A673 (cell line): ENCODE data around the gene CFAP61. TPM values are rescaled to one million over a fixed set of nuclear protein-coding genes. Genes with fewer than 3 reads are reported as not detected.

ENCODE experiments used
- BruUV-seq: library from RNA; stranded (reverse); fragments of 400-500 nt; replicated peaks from 2 replicates; lab custom pipeline; 2021; lab: Mats Ljungman, UMichigan
- CTCF ChIA-PET: fragments of 300-600 bp; sonication (Branson Sonifier 250); formaldehyde crosslinking; loops from one replicate; lab custom pipeline; 2022; ENCODE audit warnings: antibody characterized with exemption; lab: Charles Lee
- POLR2A ChIA-PET: fragments of 300-600 bp; sonication (Branson Sonifier 250); formaldehyde crosslinking; loops from one replicate; lab custom pipeline; 2022; ENCODE audit warnings: antibody characterized with exemption; ENCODE audit not compliant: low non-redundant PET; lab: Charles Lee
- DNase-seq: peaks from one replicate; pipeline ENCODE4 v3.0.0-alpha.2; 2015; ENCODE audit warnings: low spot score
- H3K27ac ChIP-seq: fragments of 200-600 bp; sonication (generic); 2 replicates; pipeline ENCODE4 v1.5.1; 2016; ENCODE audit warnings: mixed run types, low read depth, mild to moderate bottlenecking, mixed read lengths, antibody characterized with exemption, low read length; ENCODE audit not compliant: poor library complexity, severe bottlenecking
- H3K27me3 ChIP-seq: fragments of 200-600 bp; sonication (generic); replicated peaks from 2 replicates; pipeline ENCODE4 v1.6.1; 2017; ENCODE audit warnings: mixed run types, low read depth, mild to moderate bottlenecking, mixed read lengths, antibody characterized with exemption, low read length; ENCODE audit not compliant: insufficient read depth, poor library complexity
- H3K36me3 ChIP-seq: fragments of 200-600 bp; sonication (generic); 2 replicates; pipeline ENCODE4 v1.6.1; 2016; ENCODE audit warnings: mixed run types, mild to moderate bottlenecking, mixed read lengths, antibody characterized with exemption, low read length; ENCODE audit not compliant: insufficient read depth, poor library complexity, severe bottlenecking
- H3K4me1 ChIP-seq: fragments of 200-600 bp; sonication (generic); 2 replicates; pipeline ENCODE4 v1.6.1; 2017; ENCODE audit warnings: mixed run types, mild to moderate bottlenecking, mixed read lengths, antibody characterized with exemption, low read length; ENCODE audit not compliant: insufficient read depth, poor library complexity, severe bottlenecking
- H3K4me3 ChIP-seq: fragments of 200-600 bp; sonication (generic); 2 replicates; pipeline ENCODE4 v1.5.1; 2016; ENCODE audit warnings: low read depth, mixed run types, mild to moderate bottlenecking, mixed read lengths, low read length; ENCODE audit not compliant: poor library complexity, severe bottlenecking
- H3K9me3 ChIP-seq: fragments of 200-600 bp; sonication (generic); 2 replicates; pipeline ENCODE4 v1.6.1; 2016; ENCODE audit warnings: mixed run types, low read depth, mild to moderate bottlenecking, mixed read lengths, antibody characterized with exemption, low read length; ENCODE audit not compliant: poor library complexity, severe bottlenecking
- EZH2 ChIP-seq: fragments of 200-600 bp; sonication (generic); IDR thresholded peaks from 2 replicates; pipeline ENCODE4 v1.6.1; 2017; ENCODE audit warnings: borderline replicate concordance, low read depth, mild to moderate bottlenecking, mixed read lengths, antibody characterized with exemption, low read length; ENCODE audit not compliant: poor library complexity, severe bottlenecking
- intact Hi-C: fragments of 100-400 bp; cut with micrococcal nuclease; formaldehyde crosslinking; loops from one replicate; pipeline ENCODE4 v1.10.0; 2022; ENCODE audit not compliant: unreplicated experiment
- total RNA-seq: library from RNA; stranded (reverse); gene quantifications from 2 replicates; pipeline ENCODE4 v1.2.3, GENCODE V29; 2021
- TF ChIP-seq, protein P1 (sequence below): fragments of 300-800, 200-600 bp; sonication (generic); conservative IDR thresholded peaks from 2 replicates; pipeline ENCODE4 v1.5.1; 2017; ENCODE audit warnings: low read depth, mild to moderate bottlenecking, antibody characterized with exemption, low read length, moderate library complexity, mixed read lengths

CFAP61 gene
- total RNA-seq, 1 experiment from 2014 or later = not detected

DNA sequence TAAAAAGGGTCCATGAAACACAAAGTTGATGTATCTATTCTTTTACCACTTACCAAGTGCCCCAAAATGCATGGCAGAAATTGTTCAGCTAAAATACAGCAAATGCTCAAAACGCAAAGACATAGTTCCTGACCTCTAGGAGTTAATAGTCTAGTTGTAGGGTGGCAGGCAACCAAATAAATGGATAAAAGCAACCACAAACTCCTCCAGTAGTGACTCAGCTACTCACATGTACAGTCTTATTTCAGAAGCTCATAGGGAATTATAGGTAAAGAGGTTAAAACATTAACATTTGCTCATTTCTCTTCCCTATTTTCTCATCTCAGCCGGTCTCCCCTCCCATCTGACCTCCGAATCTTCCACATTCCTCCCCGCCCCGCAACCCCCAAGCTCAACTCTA lies 171.6 kb downstream of the CFAP61 start:
- BruUV-seq = no TSS peak
- no peak for TF ChIP-seq EZH2
- TF ChIP-seq, protein P1, sequence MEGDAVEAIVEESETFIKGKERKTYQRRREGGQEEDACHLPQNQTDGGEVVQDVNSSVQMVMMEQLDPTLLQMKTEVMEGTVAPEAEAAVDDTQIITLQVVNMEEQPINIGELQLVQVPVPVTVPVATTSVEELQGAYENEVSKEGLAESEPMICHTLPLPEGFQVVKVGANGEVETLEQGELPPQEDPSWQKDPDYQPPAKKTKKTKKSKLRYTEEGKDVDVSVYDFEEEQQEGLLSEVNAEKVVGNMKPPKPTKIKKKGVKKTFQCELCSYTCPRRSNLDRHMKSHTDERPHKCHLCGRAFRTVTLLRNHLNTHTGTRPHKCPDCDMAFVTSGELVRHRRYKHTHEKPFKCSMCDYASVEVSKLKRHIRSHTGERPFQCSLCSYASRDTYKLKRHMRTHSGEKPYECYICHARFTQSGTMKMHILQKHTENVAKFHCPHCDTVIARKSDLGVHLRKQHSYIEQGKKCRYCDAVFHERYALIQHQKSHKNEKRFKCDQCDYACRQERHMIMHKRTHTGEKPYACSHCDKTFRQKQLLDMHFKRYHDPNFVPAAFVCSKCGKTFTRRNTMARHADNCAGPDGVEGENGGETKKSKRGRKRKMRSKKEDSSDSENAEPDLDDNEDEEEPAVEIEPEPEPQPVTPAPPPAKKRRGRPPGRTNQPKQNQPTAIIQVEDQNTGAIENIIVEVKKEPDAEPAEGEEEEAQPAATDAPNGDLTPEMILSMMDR = no peak
- Histone ChIP-seq H3K4me1 (no peaks in the 10 kb centered on the region), H3K9me3 (no peaks in the 10 kb centered on the region), H3K4me3 (no peak overlapping the region), H3K36me3 (no peaks in the 10 kb centered on the region), H3K27me3 (peaks cover 31% of the 10 kb centered on the region), H3K27ac (no peak overlapping the region)
- ChIA-PET CTCF (no interaction called here), POLR2A (interaction anchor here (0.6 kb wide), 1 partner anchor 14 kb away, joined by 3 read pairs; no protein-coding TSS in a partner anchor)
- no peak for DNase-seq
- intact Hi-C loops = no loop called here

- no peak for DNase-seq
- no peak for TF ChIP-seq EZH2
- TF ChIP-seq, protein P1 = no peak
- Histone ChIP-seq H3K4me3 (no peak overlapping the region), H3K27me3 (peaks cover 31% of the 10 kb centered on the region), H3K27ac (no peak overlapping the region), H3K4me1 (no peaks in the 10 kb centered on the region), H3K36me3 (no peaks in the 10 kb centered on the region), H3K9me3 (no peaks in the 10 kb centered on the region)
- intact Hi-C loops = no loop called here
- BruUV-seq = no TSS peak
- CTCF ChIA-PET = no interaction called here
- POLR2A ChIA-PET = no interaction called here
These were observed 172.5 kb downstream of the CFAP61 start for GRCh38 chr20:20224806-20225205.

DNA sequence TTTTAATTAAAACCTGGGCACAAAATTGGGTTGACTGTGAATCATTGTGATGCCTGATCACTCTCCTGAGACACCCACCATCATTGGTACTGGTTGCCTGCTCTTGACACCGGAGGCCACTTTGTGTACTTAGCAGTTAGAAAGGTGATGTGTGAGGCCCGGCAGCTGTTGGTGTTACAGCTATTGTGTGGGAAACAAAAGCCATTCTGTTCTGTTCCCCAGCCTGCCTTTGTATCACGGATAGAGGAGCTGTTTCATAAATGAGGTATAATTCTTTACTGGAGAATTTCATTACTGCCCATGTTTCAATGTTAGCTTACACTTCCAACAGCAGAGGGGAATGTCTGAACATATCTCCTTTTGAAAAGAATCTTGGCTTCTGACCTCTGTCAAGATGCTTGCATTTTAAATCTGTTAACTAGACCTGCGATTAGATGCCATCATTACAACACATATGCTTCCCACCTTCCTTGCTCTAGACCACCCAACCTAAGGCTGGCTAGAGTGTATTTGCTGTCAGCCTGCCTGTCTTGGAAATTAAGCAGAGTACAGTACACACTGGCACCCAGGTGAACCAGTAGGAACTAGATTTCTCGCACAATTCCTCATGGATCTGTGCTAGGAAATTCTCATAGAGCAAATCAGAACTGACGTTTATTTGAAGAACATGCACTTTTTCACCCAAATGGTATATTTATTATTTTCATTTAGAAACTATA lies 173.2 kb downstream of the CFAP61 start:
- no peak for DNase-seq
- Histone ChIP-seq H3K4me3 (no peak overlapping the region), H3K27me3 (peaks cover 31% of the 10 kb centered on the region), H3K4me1 (no peaks in the 10 kb centered on the region), H3K36me3 (no peaks in the 10 kb centered on the region), H3K9me3 (no peaks in the 10 kb centered on the region), H3K27ac (no peak overlapping the region)
- intact Hi-C loops = no loop called here
- POLR2A ChIA-PET = no interaction called here
- TF ChIP-seq, protein P1 = no peak
- TF ChIP-seq EZH2 = no peak
- CTCF ChIA-PET = no interaction called here
- BruUV-seq = no TSS peak
